ENCODE data around the gene MTERF4. TPM values are rescaled to one million over a fixed set of nuclear protein-coding genes. Genes with fewer than 3 reads are reported as not detected.

MTERF4 gene
- total RNA-seq, 4 donors from 2014 or later, result 21.5 to 108 (median 41.3) TPM

DNA sequence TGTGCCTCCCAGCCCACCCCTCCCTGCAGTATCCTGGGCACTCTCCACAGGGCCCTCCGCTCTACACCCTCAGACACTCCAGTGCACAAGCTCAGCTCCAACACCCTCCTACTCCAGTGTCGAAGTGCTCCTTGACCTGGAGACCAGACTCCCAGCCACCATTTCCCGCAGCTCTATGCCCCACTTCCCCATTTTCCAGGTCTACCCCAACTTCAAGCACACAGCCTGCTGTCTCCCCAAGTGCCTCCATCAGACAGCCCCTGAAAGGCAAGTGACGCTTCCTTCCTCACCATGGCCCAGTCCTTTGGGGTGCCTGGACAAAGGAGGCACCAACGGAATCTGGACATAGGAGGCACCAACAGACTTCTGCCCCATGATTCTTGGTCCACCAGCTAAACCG, 40.0 kb upstream of the MTERF4 start:
- Histone ChIP-seq H3K9me3 (no peaks in the 10 kb centered on the region), H3K27ac (no peak overlapping the region), H3K36me3 (no peaks in the 10 kb centered on the region), H3K27me3 (no peaks in the 10 kb centered on the region), H3K4me3 (no peak overlapping the region), H3K4me1 (no peaks in the 10 kb centered on the region)
- TF ChIP-seq CTCF (IDR thresholded peaks at IDR 0.05) (no peak), POLR2A (IDR thresholded peaks at IDR 0.05) (no peak)
- DNase-seq, result no peak
- intact Hi-C loops (cut with DNase I; ENCODE audit: low total_unique reads), result no loop called here

DNA sequence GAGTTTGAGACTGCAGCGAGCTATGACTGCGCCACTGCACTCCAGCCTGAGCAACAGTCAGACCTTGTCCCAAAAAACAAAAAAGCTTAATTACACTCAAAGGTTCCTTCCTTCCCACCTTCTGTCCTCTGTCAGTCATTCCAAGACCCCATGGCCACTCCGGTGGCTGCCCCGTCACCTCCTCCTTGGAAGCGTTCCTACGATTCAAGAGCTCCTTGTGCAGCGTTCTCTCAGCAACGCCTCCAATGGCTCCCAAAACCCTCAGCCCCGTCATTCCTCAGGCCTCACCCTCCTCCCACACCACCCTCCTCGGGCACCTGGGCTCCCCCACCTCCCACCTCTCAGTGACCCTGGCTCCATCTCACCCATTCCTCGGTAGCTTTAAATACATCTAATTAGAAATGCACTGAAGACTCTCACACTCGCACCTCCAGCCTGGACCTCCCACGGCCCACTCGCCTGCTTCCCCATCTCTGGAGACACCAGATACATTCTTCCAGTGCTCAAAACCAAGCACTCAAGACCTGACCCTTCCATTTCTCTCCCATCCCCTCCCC, 39.2 kb upstream of the MTERF4 start:
- TF ChIP-seq CTCF (IDR thresholded peaks at IDR 0.05) (no peak), POLR2A (IDR thresholded peaks at IDR 0.05) (no peak)
- no peak overlapping the region for H3K4me3 ChIP-seq
- no peak overlapping the region for H3K27ac ChIP-seq
- no peak for DNase-seq
- H3K27me3 ChIP-seq, result no peaks in the 10 kb centered on the region
- no peaks in the 10 kb centered on the region for H3K36me3 ChIP-seq
- no peaks in the 10 kb centered on the region for H3K4me1 ChIP-seq
- intact Hi-C loops (cut with DNase I; ENCODE audit: low total_unique reads), result no loop called here
- H3K9me3 ChIP-seq, result no peaks in the 10 kb centered on the region

GRCh38 chr2:241140445-241140840, 38.4 kb upstream of the MTERF4 start:
- intact Hi-C loops (cut with DNase I; ENCODE audit: low total_unique reads), result no loop called here
- DNase-seq, result no peak
- Histone ChIP-seq H3K36me3 (no peaks in the 10 kb centered on the region), H3K27me3 (no peaks in the 10 kb centered on the region), H3K4me3 (no peak overlapping the region), H3K27ac (no peak overlapping the region), H3K4me1 (no peaks in the 10 kb centered on the region), H3K9me3 (no peaks in the 10 kb centered on the region)
- TF ChIP-seq POLR2A (IDR thresholded peaks at IDR 0.05), result no peak
- TF ChIP-seq CTCF (IDR thresholded peaks at IDR 0.05), result no peak

DNA sequence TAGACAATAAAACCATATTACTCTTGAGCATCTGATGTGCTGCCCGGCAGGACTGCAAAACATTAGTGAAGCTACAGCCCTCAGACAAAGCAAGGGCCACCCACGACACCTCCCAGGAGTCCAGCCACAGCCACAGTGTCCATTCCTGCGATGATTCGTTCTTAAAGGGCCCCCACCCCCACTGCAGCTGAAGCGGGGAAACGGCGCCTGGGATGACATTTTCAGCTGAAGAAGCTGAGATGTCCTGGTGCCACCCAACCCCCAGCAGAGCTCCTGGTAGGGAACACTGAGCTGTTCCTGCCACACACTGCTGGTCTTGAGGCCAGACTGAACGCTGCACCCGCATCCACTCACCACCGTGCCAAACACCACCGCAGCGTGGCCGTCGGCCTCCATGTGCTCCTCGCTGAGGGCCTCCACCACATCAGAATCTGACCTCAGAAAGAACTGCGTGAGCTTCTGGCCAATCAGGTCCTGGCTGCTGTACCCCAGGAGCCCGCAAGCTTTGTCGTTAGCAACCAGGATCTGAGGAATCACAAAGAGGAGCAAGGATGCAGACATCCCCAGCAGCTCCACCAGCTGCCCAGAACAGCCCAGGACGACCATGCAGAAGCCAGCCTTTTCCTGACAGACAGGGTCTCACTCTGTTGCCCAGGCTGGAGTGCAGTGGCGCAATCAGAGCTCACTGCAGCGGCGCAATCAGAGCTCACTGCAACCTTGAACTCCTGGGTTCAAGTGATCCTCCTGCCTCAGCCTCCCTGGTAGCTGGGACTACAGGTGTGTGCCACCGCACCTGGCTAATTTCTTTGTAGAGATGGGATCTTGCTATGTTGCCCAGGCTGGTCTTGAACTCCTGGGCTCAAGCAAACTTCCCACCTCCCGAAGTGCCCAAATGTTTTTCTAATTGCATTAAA, 37.7 kb upstream of the MTERF4 start:
- TF ChIP-seq POLR2A (IDR thresholded peaks at IDR 0.05) (no peak), CTCF (IDR thresholded peaks at IDR 0.05) (no peak)
- DNase-seq, result no peak
- Histone ChIP-seq H3K4me1 (no peaks in the 10 kb centered on the region), H3K27ac (no peak overlapping the region), H3K36me3 (no peaks in the 10 kb centered on the region), H3K4me3 (no peak overlapping the region), H3K9me3 (no peaks in the 10 kb centered on the region), H3K27me3 (no peaks in the 10 kb centered on the region)
- intact Hi-C loops (cut with DNase I; ENCODE audit: low total_unique reads), result no loop called here

- H3K4me1 ChIP-seq, result no peaks in the 10 kb centered on the region
- H3K4me3 ChIP-seq, result no peak overlapping the region
- no peaks in the 10 kb centered on the region for H3K9me3 ChIP-seq
- H3K27ac ChIP-seq, result no peak overlapping the region
- H3K36me3 ChIP-seq, result no peaks in the 10 kb centered on the region
- no peak for DNase-seq
- TF ChIP-seq CTCF (IDR thresholded peaks at IDR 0.05), result no peak
- TF ChIP-seq POLR2A (IDR thresholded peaks at IDR 0.05), result no peak
- no peaks in the 10 kb centered on the region for H3K27me3 ChIP-seq
- intact Hi-C loops (cut with DNase I; ENCODE audit: low total_unique reads), result no loop called here
These were observed 36.4 kb upstream of the MTERF4 start for GRCh38 chr2:241138471-241138870.

All from uterus (tissue), 4 donors.